Skin epidermis (tissue), 12 donors: Measurements from ENCODE around the gene AHI1.

Source experiments
- H3K27ac ChIP-seq, 21 experiments: fragments of 200-600 bp; sonication (generic) in 11 of 21; one replicate each; pipeline ENCODE4 v1.5.0; 2020; ENCODE audit warnings: mild to moderate bottlenecking in 3 of 21, inconsistent platforms in 2 of 21, moderate library complexity in 2 of 21
- H3K4me3 ChIP-seq, 7 experiments: fragments of 200-600 bp; sonication (generic) in 2 of 7; one replicate each; pipeline ENCODE4 v1.5.0; 2020; ENCODE audit warnings: inconsistent platforms in 2 of 7, mild to moderate bottlenecking in 2 of 7, moderate library complexity in 1 of 7

Gene AHI1

GRCh38 chr6:135465903-135466302, 31.6 kb downstream of the AHI1 start:
- Histone ChIP-seq H3K4me3 (no peak overlapping the region), H3K27ac (no peak overlapping the region)

- no peak overlapping the region for H3K27ac ChIP-seq
Measured at GRCh38 chr6:135465307-135465706, 32.2 kb downstream of the AHI1 start.

DNA sequence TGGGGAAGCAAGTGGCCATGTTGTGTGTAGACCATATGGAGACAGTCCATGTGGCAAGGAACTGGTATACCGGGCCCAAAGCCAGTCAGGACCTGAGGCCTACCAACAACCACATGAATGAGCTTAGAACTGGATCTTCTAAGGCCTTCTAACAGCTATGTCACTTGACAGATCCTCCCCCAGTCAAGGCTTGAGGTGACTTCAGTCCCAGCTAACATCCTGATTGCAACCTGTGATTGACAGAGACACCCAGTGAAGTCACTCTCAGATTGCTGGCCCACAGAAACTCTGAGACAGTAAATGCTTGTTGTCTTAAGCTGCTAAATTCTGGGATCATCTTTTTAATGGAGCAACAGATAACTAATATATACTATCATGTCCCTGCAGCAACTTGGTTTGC, 32.9 kb downstream of the AHI1 start:
- no peak overlapping the region for H3K4me3 ChIP-seq
- H3K27ac ChIP-seq, result no peak overlapping the region

More at GRCh38 chr6:135465307-135465706, 32.2 kb downstream of the AHI1 start:
- H3K4me3 ChIP-seq, result no peak overlapping the region

GRCh38 chr6:135461208-135461607, 36.3 kb downstream of the AHI1 start:
- no peak overlapping the region for H3K4me3 ChIP-seq
- no peak overlapping the region for H3K27ac ChIP-seq

- no peak overlapping the region for H3K4me3 ChIP-seq
- H3K27ac ChIP-seq, result no peak overlapping the region
Measured at GRCh38 chr6:135458051-135458450, 39.5 kb downstream of the AHI1 start.

DNA sequence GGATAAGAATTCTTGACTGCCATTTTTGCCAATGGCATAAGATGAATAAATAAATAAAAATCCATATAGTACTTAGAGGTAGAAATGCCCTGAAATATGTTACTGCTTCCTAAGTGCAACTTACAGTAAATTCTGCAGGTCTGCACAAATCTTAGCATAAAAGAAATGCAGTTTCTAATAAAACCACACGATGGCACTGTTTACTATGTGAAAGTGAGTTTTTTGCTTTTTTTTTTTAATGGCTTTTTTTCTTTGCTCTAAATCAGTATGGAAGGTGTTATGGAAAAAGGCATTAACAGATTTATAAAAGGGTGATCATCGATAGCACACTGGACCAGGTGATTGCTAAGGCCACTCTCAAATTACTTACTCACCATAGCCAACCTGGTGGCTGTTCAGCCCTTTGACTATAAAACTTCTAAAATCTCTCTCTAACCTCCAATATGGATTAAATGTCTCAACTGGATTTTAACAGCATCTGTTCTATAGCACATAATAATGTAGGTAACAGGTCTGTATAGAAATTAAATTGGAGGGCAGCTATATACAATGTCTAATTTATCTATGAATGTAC, 45.8 kb downstream of the AHI1 start:
- H3K4me3 ChIP-seq, result no peak overlapping the region
- H3K27ac ChIP-seq, result no peak overlapping the region

- H3K27ac ChIP-seq, result no peak overlapping the region
- H3K4me3 ChIP-seq, result no peak overlapping the region
Measured at GRCh38 chr6:135449246-135449645, 48.3 kb downstream of the AHI1 start.

- Histone ChIP-seq H3K27ac (no peak overlapping the region), H3K4me3 (no peak overlapping the region)
Measured at GRCh38 chr6:135440087-135440792, 57.3 kb downstream of the AHI1 start.

DNA sequence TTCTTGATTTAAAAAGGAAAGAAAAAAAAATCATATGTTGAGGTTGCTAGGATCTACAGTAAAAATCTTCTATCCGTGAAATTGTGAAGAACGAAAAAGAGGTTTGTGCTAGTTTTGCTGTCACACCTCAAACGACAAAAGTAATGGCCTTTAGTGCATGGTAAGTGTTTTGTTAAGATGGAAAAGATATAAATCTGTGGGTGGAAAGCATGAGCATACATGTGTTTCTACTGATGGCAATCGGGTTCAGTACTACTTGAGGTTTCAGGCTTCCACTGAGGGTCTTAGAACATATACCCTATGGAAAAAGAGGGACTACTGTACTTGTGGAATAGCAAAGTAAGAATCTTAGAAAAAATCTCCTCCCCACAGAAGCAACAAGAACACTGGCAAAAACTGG, 58.0 kb downstream of the AHI1 start:
- no peak overlapping the region for H3K27ac ChIP-seq

GRCh38 chr6:135438907-135439535, 58.5 kb downstream of the AHI1 start:
- H3K27ac ChIP-seq, result no peak overlapping the region
- no peak overlapping the region for H3K4me3 ChIP-seq

More for the DNA sequence above, 58.0 kb downstream of the AHI1 start:
- no peak overlapping the region for H3K4me3 ChIP-seq

GRCh38 chr6:135434991-135435390, 62.5 kb downstream of the AHI1 start:
- no peak overlapping the region for H3K4me3 ChIP-seq

GRCh38 chr6:135434095-135434494, 63.4 kb downstream of the AHI1 start:
- H3K27ac ChIP-seq, result no peak overlapping the region
- H3K4me3 ChIP-seq, result no peak overlapping the region

More at GRCh38 chr6:135434991-135435390, 62.5 kb downstream of the AHI1 start:
- H3K27ac ChIP-seq, result no peak overlapping the region

DNA sequence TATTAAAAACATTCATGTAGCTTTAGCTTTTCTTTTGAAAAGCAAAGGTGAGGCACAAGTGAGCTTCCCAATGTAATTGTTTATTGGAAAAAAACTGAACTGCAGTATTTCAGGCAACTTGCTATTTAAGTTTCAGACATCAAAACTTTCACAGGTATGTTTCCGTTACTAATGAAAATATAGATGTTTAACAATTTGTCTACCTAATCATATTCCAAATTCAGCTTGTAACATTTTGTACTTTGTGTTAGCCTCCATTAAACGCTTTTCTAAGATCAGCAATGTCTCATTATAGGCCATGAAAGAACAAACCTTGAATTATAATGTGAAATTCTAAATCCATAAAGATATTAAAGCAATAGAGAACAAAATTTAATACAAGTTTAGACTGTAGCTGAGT, 69.5 kb downstream of the AHI1 start:
- Histone ChIP-seq H3K4me3 (no peak overlapping the region), H3K27ac (no peak overlapping the region)

GRCh38 chr6:135426833-135427232, 70.7 kb downstream of the AHI1 start:
- no peak overlapping the region for H3K4me3 ChIP-seq
- H3K27ac ChIP-seq, result no peak overlapping the region

DNA sequence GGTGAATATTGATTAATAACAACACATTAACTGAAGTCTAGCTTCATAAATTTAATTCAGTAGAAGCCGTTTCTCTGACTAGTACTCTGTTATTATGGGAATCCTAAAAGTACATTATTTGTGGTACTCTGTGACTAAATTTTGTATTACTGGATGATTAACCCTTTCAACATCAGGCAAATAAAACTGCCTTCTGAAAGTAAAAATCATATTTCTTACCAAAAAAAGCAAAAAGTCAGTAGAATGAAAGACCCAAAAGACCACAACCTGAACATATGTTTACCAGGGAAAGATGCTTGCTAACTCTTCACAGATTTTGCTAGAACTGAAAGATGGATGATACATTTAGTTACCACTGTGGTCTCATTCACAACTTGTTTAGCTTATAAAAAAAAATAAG, 73.2 kb downstream of the AHI1 start:
- H3K27ac ChIP-seq, result no peak overlapping the region
- H3K4me3 ChIP-seq, result no peak overlapping the region

- H3K4me3 ChIP-seq, result no peak overlapping the region
- H3K27ac ChIP-seq, result no peak overlapping the region
Measured at GRCh38 chr6:135423649-135424128, 73.9 kb downstream of the AHI1 start.

GRCh38 chr6:135419162-135419561, 78.4 kb downstream of the AHI1 start:
- Histone ChIP-seq H3K4me3 (no peak overlapping the region), H3K27ac (no peak overlapping the region)

GRCh38 chr6:135418040-135418760, 79.3 kb downstream of the AHI1 start:
- H3K27ac ChIP-seq, result no peak overlapping the region
- no peak overlapping the region for H3K4me3 ChIP-seq

GRCh38 chr6:135412761-135413160, 84.8 kb downstream of the AHI1 start:
- Histone ChIP-seq H3K4me3 (no peak overlapping the region), H3K27ac (no peak overlapping the region)

GRCh38 chr6:135411849-135412248, 85.7 kb downstream of the AHI1 start:
- Histone ChIP-seq H3K4me3 (no peak overlapping the region), H3K27ac (no peak overlapping the region)
